Esophagus squamous epithelium (tissue), 4 donors: Measurements from ENCODE around the gene TBC1D17.

Experiments used
- CTCF ChIP-seq, 6 experiments: fragments of 450-650 bp in 4 of 6; fragments of 200-600 bp in 2 of 6; sonication (generic) in 2 of 6; IDR thresholded peaks; one replicate each; pipeline ENCODE4 v1.5.1; 2016 to 2019; ENCODE audit warnings: antibody characterized with exemption in 6 of 6, mild to moderate bottlenecking in 4 of 6, moderate library complexity in 4 of 6
- POLR2A ChIP-seq, 4 donors: fragments of 450-650 bp; IDR thresholded peaks; one replicate each; pipeline ENCODE4 v1.6.1; 2017; ENCODE audit warnings: antibody characterized with exemption in 4 of 4, mild to moderate bottlenecking in 4 of 4, moderate library complexity in 3 of 4

- TF ChIP-seq CTCF (IDR thresholded peaks at IDR 0.05) (peak in 1 of 6 experiments; percentile 6), POLR2A (IDR thresholded peaks at IDR 0.05) (no peak)
These were observed 13.1 kb downstream of the TBC1D17 start for GRCh38 chr19:49890349-49891311.
